CD4-positive, alpha-beta T cell treated with Interleukin-1 beta for 1 hour (primary cell): ENCODE measurements around the gene GIGYF2.
"Not testable (repeated sequence)": the region's sequence is repeated elsewhere in the genome, so short reads cannot be mapped to it uniquely, and the experiment has no call there.

Experiments
- DNase-seq, 2 donors: peaks; one replicate each; pipeline ENCODE4 v3.0.0-alpha.2; 2020 to 2022

The GIGYF2 gene, protein sequence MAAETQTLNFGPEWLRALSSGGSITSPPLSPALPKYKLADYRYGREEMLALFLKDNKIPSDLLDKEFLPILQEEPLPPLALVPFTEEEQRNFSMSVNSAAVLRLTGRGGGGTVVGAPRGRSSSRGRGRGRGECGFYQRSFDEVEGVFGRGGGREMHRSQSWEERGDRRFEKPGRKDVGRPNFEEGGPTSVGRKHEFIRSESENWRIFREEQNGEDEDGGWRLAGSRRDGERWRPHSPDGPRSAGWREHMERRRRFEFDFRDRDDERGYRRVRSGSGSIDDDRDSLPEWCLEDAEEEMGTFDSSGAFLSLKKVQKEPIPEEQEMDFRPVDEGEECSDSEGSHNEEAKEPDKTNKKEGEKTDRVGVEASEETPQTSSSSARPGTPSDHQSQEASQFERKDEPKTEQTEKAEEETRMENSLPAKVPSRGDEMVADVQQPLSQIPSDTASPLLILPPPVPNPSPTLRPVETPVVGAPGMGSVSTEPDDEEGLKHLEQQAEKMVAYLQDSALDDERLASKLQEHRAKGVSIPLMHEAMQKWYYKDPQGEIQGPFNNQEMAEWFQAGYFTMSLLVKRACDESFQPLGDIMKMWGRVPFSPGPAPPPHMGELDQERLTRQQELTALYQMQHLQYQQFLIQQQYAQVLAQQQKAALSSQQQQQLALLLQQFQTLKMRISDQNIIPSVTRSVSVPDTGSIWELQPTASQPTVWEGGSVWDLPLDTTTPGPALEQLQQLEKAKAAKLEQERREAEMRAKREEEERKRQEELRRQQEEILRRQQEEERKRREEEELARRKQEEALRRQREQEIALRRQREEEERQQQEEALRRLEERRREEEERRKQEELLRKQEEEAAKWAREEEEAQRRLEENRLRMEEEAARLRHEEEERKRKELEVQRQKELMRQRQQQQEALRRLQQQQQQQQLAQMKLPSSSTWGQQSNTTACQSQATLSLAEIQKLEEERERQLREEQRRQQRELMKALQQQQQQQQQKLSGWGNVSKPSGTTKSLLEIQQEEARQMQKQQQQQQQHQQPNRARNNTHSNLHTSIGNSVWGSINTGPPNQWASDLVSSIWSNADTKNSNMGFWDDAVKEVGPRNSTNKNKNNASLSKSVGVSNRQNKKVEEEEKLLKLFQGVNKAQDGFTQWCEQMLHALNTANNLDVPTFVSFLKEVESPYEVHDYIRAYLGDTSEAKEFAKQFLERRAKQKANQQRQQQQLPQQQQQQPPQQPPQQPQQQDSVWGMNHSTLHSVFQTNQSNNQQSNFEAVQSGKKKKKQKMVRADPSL (N-terminal part only)

GRCh38 chr2:232697059-232697806 lies at the start of gene GIGYF2:
GIGYF2 (plus strand) TSS chr2:232697331; CDS start chr2:232735198, 37,867 bp downstream.
- peak; percentile 92 to 93 for DNase-seq

- DNase-seq: no peak
Observed at GRCh38 chr2:232649033-232649432, 48.1 kb upstream of the GIGYF2 start.

DNA sequence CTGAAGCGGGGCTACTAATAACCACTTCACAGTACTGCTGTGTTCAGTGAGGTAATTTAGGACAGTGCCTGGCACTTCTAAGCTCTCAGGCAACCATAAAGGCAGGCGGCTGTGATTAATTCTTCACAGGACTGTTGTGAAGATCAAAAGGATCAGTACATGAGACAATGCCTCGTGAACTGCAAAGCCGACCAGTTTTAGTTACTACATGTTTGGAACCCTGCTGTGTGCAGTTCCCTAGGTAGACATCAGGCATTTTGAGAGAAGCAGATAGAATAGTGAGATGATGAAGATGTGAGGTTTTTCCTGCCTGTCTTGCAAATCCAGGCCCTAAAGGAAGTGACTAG lies 44.7 kb upstream of the GIGYF2 start:
- no peak for DNase-seq

- DNase-seq: no peak
Observed at GRCh38 chr2:232653441-232653840, 43.7 kb upstream of the GIGYF2 start.

DNA sequence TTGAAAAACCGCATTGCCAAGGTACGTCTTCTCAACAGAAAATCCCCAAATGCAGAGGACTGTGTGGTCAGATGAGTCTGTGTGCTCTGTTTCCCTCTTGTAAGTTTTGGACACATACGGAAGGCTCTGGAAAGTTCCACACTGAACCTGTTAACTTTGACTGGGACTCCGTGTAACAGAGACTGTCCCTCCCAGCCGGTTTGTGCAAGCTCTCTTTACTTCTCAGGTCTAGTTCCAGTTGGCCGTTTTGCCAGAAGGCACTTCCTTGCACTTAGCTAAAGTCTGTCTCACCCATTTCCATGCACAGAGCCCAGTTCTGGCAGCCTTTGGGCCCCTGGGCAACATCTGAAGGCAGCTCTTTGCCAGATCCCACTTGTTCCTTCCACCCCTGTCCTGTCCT lies 41.7 kb upstream of the GIGYF2 start:
- no peak for DNase-seq

GRCh38 chr2:232658217-232658785 lies 38.8 kb upstream of the GIGYF2 start:
- DNase-seq: no peak

GRCh38 chr2:232659359-232659758 lies 37.8 kb upstream of the GIGYF2 start:
- DNase-seq: no peak

DNA sequence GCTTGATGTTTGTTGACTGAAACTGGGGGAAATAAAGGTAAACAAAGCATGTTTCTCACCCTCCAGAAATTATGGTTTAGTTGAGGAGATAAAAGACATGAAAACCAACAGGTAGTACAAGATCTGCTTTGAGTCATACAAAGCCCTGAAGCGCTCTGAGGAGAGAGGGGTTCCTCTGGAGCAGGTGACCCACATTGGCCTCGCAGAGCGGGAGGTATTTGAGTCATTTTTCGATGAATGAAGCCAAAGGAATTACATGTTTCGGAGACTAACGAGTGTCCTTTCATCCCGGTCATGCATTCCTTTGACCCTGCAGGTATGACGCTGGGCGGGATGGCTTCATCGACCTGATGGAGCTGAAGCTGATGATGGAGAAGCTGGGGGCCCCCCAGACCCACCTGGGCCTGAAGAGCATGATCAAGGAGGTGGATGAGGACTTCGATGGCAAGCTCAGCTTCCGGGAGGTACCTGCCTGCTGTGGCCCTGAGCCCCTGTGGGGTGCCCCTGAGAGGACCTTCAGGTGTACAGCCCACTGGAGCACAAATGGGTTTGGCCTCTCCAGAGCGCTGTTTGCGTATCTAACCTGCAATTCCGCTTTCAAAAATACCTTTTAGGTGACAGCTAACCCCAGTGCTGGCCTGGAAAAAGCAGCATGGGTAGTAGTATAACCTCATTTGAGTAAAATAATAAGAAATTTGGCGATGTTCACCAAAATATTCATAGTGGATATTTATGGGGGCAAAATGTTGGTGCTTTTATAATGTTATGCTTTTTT lies 34.5 kb upstream of the GIGYF2 start:
- no peak for DNase-seq

DNA sequence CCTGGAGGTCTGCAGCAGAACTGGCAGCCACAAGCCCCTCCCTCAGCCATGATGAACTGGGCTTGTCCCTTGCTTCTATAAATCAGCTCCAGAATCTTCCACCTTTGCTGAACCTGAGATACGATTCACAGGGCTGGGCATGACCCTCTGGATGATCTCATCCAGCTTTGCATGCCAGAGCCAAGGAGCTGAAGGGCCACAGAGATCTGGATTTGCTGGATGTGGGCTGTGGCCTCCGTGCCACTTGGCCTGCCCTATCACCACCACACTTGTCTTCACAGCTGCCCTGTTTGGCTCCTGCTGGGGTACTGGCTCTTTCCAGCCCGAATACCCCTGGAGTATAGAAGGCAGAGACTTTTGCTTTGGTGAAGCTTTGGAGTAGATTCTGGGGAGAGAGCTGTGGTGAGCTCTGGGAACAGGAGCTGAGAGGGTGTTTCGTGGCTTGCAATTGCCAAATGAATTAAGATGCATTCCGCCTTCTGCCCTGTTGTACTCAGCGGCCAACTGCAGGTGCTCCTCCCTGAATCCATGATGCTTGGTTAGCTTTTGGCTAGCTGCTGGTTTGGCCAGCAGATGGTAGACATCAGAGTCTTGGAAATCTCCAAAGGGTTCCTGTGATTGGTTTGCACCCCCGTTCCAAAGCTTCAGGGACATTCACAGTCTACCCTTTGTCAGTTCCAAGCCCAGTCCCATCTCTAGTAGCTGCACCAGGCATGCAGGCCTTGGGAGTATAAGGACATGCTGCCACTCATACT lies 30.9 kb upstream of the GIGYF2 start:
- DNase-seq: no peak

DNA sequence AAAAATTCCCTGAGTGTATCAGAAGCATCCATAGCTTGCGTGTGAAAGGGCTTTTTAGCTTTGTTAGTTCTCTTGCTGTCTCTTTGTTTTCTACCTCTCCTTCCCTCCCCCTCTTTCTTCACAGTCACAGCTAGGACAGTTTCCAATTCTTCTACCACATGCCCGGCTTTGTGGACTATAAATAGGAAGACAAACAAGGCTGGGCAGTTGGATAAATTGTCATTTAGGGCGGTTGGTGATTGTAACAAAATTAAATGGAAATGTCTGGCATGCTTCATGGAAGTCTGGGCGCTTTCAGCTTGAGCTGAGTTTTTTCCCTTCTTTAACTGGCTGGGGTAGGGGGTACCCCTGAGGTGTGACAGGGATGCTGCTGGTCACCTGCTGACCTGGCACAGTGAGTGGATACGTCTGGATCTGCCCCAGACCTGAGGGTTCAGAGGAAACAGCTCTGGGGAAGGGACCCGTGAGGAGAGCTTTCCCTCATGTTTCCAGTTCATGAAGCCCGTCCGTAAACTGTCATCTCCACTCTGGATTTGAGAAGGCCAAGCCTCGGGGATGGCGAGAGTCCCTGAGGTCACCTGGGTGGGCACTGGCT lies 29.0 kb upstream of the GIGYF2 start:
- DNase-seq: no peak

DNA sequence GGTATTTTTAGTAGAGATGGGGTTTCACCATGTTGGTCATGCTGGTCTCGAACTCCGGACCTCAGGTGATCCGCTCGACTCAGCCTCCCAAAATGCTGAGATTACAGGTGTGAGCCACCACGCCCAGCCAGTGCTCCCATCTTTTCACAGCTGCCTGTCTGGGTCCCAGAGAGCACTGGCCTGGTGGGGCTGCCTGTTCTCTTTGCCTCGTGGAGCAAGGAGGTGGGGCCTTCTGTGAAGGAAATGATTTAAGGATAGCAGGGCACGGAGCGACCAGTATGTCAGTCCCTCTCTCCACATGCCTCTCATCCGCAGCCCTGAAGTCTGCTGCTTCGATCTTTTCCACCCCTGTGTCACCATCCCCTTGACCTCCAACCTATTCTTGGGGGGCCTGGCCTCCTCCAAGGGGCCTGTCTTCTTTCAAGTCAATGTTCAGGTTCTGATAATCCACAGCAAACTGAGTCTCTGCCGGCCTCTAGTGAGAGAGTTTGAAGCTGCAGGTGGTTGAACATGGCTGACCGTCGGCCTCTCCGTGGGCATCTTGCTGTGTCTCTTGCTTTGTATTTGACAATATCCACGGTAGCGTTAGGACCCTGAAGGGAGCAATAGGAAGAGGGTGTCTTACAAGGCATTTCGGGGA lies 28.2 kb upstream of the GIGYF2 start:
- DNase-seq: no peak

DNA sequence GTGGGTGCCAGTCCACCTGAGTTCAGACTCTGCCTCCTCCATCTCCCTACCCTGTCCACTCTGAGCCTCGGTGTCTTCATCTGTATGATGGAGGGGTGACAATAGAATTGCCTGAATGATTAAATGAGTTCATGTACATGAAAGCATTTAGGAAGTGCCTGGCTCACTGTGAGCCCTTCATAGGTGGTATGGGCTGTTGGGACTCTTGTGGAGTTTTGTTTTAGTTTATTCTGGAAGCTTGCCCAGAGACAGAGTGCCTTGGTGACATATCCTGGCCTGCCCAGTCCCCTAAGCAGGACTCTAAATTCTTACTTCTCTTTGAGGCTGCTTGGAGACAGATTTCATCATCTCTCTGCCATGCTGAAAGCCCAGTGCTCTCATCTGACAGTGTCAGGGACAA lies 24.5 kb upstream of the GIGYF2 start:
- no peak for DNase-seq

GRCh38 chr2:232674491-232674890 lies 22.6 kb upstream of the GIGYF2 start:
- DNase-seq: no peak

GRCh38 chr2:232675381-232675780 lies 21.8 kb upstream of the GIGYF2 start:
- no peak for DNase-seq

GRCh38 chr2:232680006-232680405 lies 17.1 kb upstream of the GIGYF2 start:
- DNase-seq: no peak

- DNase-seq: no peak
Observed at GRCh38 chr2:232681527-232681926, 15.6 kb upstream of the GIGYF2 start.

DNA sequence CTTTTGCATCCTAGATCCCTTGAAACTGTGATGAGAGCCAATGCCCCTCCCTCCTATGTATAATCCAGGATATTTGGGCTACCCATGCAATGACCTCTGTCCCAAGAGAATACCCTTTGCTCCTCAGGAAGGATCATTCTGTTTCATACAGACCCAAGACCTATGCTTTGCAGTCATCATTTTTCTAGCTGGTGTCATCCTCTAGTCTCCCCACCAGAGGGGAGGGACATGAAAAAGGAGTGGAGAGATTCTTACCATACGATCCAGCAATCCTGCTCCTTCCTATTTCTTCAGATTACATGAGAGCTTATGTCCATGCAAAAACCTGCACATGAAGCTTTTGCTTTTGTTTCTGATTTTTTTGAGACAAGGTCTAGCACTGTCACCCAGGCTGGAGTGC lies 13.8 kb upstream of the GIGYF2 start:
- no peak for DNase-seq

DNA sequence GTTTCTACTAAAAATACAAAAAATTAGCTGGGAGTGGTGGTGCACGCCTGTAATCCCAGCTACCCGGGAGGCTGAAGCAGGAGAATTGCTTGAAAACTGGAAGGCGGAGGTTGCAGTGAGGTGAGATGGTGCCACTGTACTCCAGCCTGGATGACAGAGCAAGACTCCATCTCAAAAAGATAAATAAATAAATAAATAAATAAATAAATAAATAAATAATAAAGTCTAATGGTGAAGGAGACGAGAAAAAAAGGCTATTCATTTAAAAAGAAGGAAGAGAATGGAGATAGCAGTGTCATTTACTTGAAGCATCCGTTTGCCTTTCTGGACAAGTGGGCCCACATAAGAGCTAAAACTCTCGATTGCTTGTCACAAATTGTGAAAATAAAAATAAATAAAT lies 11.7 kb upstream of the GIGYF2 start:
- DNase-seq: not testable (repeated sequence)

DNA sequence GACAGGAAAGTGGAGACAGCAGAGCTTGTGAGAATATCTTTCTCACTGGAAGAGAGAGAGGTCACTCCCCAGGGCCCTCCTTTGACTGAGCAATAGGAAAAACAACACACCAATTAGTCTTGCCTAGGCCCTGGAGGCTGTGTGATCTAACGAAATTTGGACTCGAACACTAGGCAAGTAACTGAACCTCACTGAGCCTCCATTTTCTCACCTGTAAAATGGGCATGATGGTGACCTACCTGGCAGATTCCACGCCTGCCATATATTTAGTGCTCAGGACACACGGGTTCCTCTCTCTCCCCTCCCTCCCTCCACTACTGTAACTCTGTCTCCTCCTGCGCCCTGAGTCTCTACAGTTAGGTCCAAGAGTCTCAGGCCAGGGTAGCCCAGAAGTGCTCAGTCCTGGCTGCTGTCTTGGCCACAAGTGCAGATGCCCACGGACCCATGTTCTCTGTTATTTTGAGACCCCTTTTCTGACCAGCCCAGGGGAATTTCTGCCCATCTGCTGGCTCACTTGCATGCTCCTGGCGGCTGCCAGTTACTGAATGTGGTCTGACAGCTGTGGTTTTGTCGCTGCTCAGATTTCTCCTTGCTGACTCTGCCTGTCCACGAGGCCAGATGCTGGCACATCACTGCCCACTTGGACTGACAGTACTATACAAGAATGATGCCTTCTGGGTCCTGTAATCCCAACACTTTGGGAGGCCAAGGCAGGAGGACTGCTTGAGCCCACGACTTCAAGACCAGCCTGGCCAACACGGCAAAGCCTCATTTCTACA lies 9.6 kb upstream of the GIGYF2 start:
- no peak for DNase-seq
